Chondrocyte (in vitro differentiated cells): ENCODE data around the gene ALDH1A2. TPM values are rescaled to one million over a fixed set of nuclear protein-coding genes. Genes with fewer than 3 reads are reported as not detected.

Source experiments
- DNase-seq: peaks from one replicate; pipeline ENCODE4 v3.0.0; 2021; ENCODE audit warnings: mixed read lengths, low spot score
- H3K27ac Mint-ChIP-seq: one replicate; pipeline ENCODE4 v1.8.0; 2021; ENCODE audit warnings: mild to moderate bottlenecking, moderate library complexity, mixed read lengths; ENCODE audit not compliant: unreplicated experiment
- H3K27me3 Mint-ChIP-seq: 2 replicates; pipeline ENCODE4 v1.8.0; 2021; ENCODE audit warnings: low read depth, mixed read lengths
- H3K36me3 Mint-ChIP-seq: 2 replicates; pipeline ENCODE4 v1.8.0; 2021; ENCODE audit warnings: low read depth, mixed read lengths
- H3K4me1 Mint-ChIP-seq: 2 replicates; pipeline ENCODE4 v1.8.0; 2021; ENCODE audit warnings: low read depth, mild to moderate bottlenecking, mixed read lengths
- H3K4me3 Mint-ChIP-seq: one replicate; pipeline ENCODE4 v1.8.0; 2021; ENCODE audit warnings: mild to moderate bottlenecking, moderate library complexity, mixed read lengths; ENCODE audit not compliant: unreplicated experiment
- H3K9me3 Mint-ChIP-seq: 2 replicates; pipeline ENCODE4 v1.8.0; 2021; ENCODE audit warnings: low read depth, mixed read lengths
- CTCF ChIP-seq: fragments of 200-600 bp; sonication (generic); IDR thresholded peaks from 2 replicates; pipeline ENCODE4 v1.5.0; 2021; ENCODE audit warnings: antibody characterized with exemption, mild to moderate bottlenecking, moderate library complexity
- total RNA-seq: library from RNA; stranded (reverse); gene quantifications from 3 replicates; pipeline ENCODE4 v1.2.1, GENCODE V29; 2021

ALDH1A2 gene
- total RNA-seq, 1 donor from 2014 or later: not detected

- no peaks in the 10 kb centered on the region for H3K36me3 Mint-ChIP-seq
- H3K9me3 Mint-ChIP-seq: no peaks in the 10 kb centered on the region
- no peak overlapping the region for H3K27ac Mint-ChIP-seq
- no peak for TF ChIP-seq CTCF
- DNase-seq: no peak
- H3K4me3 Mint-ChIP-seq: no peak overlapping the region
- H3K27me3 Mint-ChIP-seq: peaks cover 26% of the 10 kb centered on the region
- peaks cover 16% of the 10 kb centered on the region for H3K4me1 Mint-ChIP-seq
Observed at GRCh38 chr15:57919754-57920153, 145.8 kb downstream of the ALDH1A2 start.

- no peak overlapping the region for H3K4me3 Mint-ChIP-seq
- DNase-seq: no peak
- TF ChIP-seq CTCF: no peak
Observed at GRCh38 chr15:57917998-57918397, 147.5 kb downstream of the ALDH1A2 start.

GRCh38 chr15:57916695-57917094 lies 148.8 kb downstream of the ALDH1A2 start:
- Mint-ChIP-seq H3K27me3 (peaks cover 30% of the 10 kb centered on the region), H3K4me3 (no peak overlapping the region), H3K36me3 (no peaks in the 10 kb centered on the region), H3K9me3 (no peaks in the 10 kb centered on the region), H3K4me1 (peaks cover 4% of the 10 kb centered on the region), H3K27ac (no peak overlapping the region)
- DNase-seq: no peak
- TF ChIP-seq CTCF: no peak

More at GRCh38 chr15:57917998-57918397, 147.5 kb downstream of the ALDH1A2 start:
- Mint-ChIP-seq H3K36me3 (no peaks in the 10 kb centered on the region), H3K9me3 (no peaks in the 10 kb centered on the region), H3K27ac (no peak overlapping the region), H3K27me3 (peaks cover 28% of the 10 kb centered on the region), H3K4me1 (peaks cover 8% of the 10 kb centered on the region)

- Mint-ChIP-seq H3K27me3 (peaks cover 28% of the 10 kb centered on the region), H3K9me3 (no peaks in the 10 kb centered on the region), H3K36me3 (no peaks in the 10 kb centered on the region), H3K4me3 (no peak overlapping the region), H3K27ac (no peak overlapping the region), H3K4me1 (no peaks in the 10 kb centered on the region)
- no peak for TF ChIP-seq CTCF
- peak; percentile 86 for DNase-seq
Observed at GRCh38 chr15:57915827-57916531, 149.5 kb downstream of the ALDH1A2 start.

- peaks cover 23% of the 10 kb centered on the region for H3K27me3 Mint-ChIP-seq
- H3K27ac Mint-ChIP-seq: no peak overlapping the region
- peaks cover 4% of the 10 kb centered on the region for H3K9me3 Mint-ChIP-seq
- H3K4me1 Mint-ChIP-seq: no peaks in the 10 kb centered on the region
- no peaks in the 10 kb centered on the region for H3K36me3 Mint-ChIP-seq
- no peak for TF ChIP-seq CTCF
- H3K4me3 Mint-ChIP-seq: no peak overlapping the region
- no peak for DNase-seq
Observed at GRCh38 chr15:57914350-57915055, 151.0 kb downstream of the ALDH1A2 start.
